H1 (cell line): ENCODE results near the gene NXPH4. TPM values are rescaled to one million over a fixed set of nuclear protein-coding genes. Genes with fewer than 3 reads are reported as not detected.

Source experiments
- CTCF ChIA-PET: fragments of 300-600 bp; sonication (Branson Sonifier 250); formaldehyde crosslinking; loops from one replicate; lab custom pipeline; 2021; ENCODE audit not compliant: partially characterized antibody; lab: Charles Lee
- POLR2A ChIA-PET: fragments of 300-600 bp; sonication (Branson Sonifier 250); formaldehyde crosslinking; loops from one replicate; lab custom pipeline; 2021; ENCODE audit warnings: inconsistent platforms; ENCODE audit not compliant: partially characterized antibody; lab: Charles Lee
- DNase-seq, 2 experiments: peaks; one replicate each; pipeline versions ENCODE4 v3.0.0 to v3.0.0-alpha.2; 2010 to 2022; ENCODE audit warnings: low spot score in 2 of 2, low read depth in 1 of 2, mixed read lengths in 1 of 2
- FAIRE-seq: peaks from 2 replicates; lab custom pipeline; 2011; peaks lifted over from hg19 to GRCh38; lab: Jason Lieb, UNC
- H2AFZ ChIP-seq: 2 replicates; pipeline ENCODE4 v1.8.1; 2012; ENCODE audit warnings: low read length, inconsistent platforms
- H2AK5ac ChIP-seq: 2 replicates; pipeline ENCODE4 v1.6.1; 2013; ENCODE audit warnings: low read depth, low read length
- H2BK120ac ChIP-seq: replicated peaks from 2 replicates; pipeline ENCODE3; 2013; ENCODE audit warnings: low read depth, low read length, inconsistent platforms
- H2BK12ac ChIP-seq: 2 replicates; pipeline ENCODE4 v1.6.1; 2013; ENCODE audit warnings: low read depth, low read length
- H2BK15ac ChIP-seq: 2 replicates; pipeline ENCODE4 v1.6.1; 2013; ENCODE audit warnings: low read length
- H2BK20ac ChIP-seq: 2 replicates; pipeline ENCODE4 v1.6.1; 2013; ENCODE audit warnings: low read length
- H2BK5ac ChIP-seq: 2 replicates; pipeline ENCODE4 v1.6.1; 2013; ENCODE audit warnings: low read depth, low read length
- H3K14ac ChIP-seq: 2 replicates; pipeline ENCODE4 v1.6.1; 2013; ENCODE audit warnings: inconsistent platforms; ENCODE audit not compliant: insufficient read length
- H3K18ac ChIP-seq: 2 replicates; pipeline ENCODE4 v1.6.1; 2013; ENCODE audit warnings: low read length; ENCODE audit errors: extremely low read depth
- H3K23ac ChIP-seq: 2 replicates; pipeline ENCODE4 v1.6.1; 2013; ENCODE audit warnings: inconsistent platforms; ENCODE audit not compliant: insufficient read length
- H3K23me2 ChIP-seq: 2 replicates; pipeline ENCODE4 v1.6.1; 2013; ENCODE audit warnings: low read depth, low read length
- H3K27ac ChIP-seq: 2 replicates; pipeline ENCODE4 v1.6.1; 2011; ENCODE audit warnings: low read depth, low read length, inconsistent platforms
- H3K27me3 ChIP-seq, 4 experiments: replicated peaks in 1 of 4; 1 replicate in 1 of 4; 2 replicates in 3 of 4; pipeline versions ENCODE4 v1.6.1 to v1.8.1; 2011 to 2013; ENCODE audit warnings: low read length in 3 of 4, mild to moderate bottlenecking in 3 of 4, inconsistent platforms in 2 of 4, mixed read lengths in 2 of 4, moderate library complexity in 1 of 4; ENCODE audit not compliant: control insufficient read depth in 3 of 4, insufficient read depth in 3 of 4; ENCODE audit errors: extremely low read depth in 1 of 4
- H3K36me3 ChIP-seq, 4 experiments: 2 replicates each; pipeline versions ENCODE4 v1.6.1 to v1.8.1; 2011 to 2013; ENCODE audit warnings: mild to moderate bottlenecking in 4 of 4, low read length in 3 of 4, moderate library complexity in 2 of 4, control low read depth in 1 of 4, inconsistent platforms in 1 of 4; ENCODE audit not compliant: insufficient read depth in 4 of 4, control insufficient read depth in 2 of 4
- H3K4ac ChIP-seq: replicated peaks from 2 replicates; pipeline ENCODE3; 2013; ENCODE audit warnings: low read length, low read depth, mixed read lengths, inconsistent platforms; ENCODE audit not compliant: insufficient read length
- H3K4me1 ChIP-seq, 4 experiments: replicated peaks in 1 of 4; 1 replicate in 1 of 4; 2 replicates in 3 of 4; pipeline versions ENCODE4 v1.6.1 to v1.8.1; 2011 to 2013; ENCODE audit warnings: low read length in 3 of 4, inconsistent platforms in 2 of 4, mixed read lengths in 1 of 4; ENCODE audit not compliant: insufficient read depth in 4 of 4, control insufficient read depth in 3 of 4
- H3K4me2 ChIP-seq, 2 experiments: 2 replicates each; pipeline versions ENCODE4 v1.6.1 to v1.8.1; 2011 to 2013; ENCODE audit warnings: low read depth in 2 of 2, low read length in 2 of 2, control low read depth in 1 of 2, inconsistent platforms in 1 of 2, mild to moderate bottlenecking in 1 of 2; ENCODE audit not compliant: insufficient read depth in 1 of 2
- H3K4me3 ChIP-seq, 4 experiments: fragments of 200-600, 300-600 bp in 1 of 4; sonication (generic), shearing (Covaris generic), sonication (Bioruptor Twin) in 1 of 4; 2 replicates each; pipeline versions ENCODE4 v1.5.1 to v1.8.1; 2011 to 2016; ENCODE audit warnings: low read length in 4 of 4, low read depth in 3 of 4, control low read depth in 2 of 4, inconsistent platforms in 2 of 4, mild to moderate bottlenecking in 2 of 4, mixed read lengths in 1 of 4, moderate library complexity in 1 of 4; ENCODE audit not compliant: insufficient read depth in 2 of 4; ENCODE audit errors: extremely low read depth in 1 of 4
- H3K56ac ChIP-seq: replicated peaks from 2 replicates; pipeline ENCODE3; 2013; ENCODE audit warnings: low read depth, mild to moderate bottlenecking, mixed read lengths, low read length, inconsistent platforms; ENCODE audit not compliant: insufficient read length
- H3K79me1 ChIP-seq: 2 replicates; pipeline ENCODE4 v1.6.1; 2013; ENCODE audit warnings: low read depth, low read length, control low read depth
- H3K79me2 ChIP-seq, 2 experiments: 2 replicates each; pipeline versions ENCODE4 v1.6.1 to v1.8.1; 2012 to 2013; ENCODE audit warnings: low read length in 2 of 2, mild to moderate bottlenecking in 2 of 2, inconsistent platforms in 1 of 2; ENCODE audit not compliant: insufficient read depth in 2 of 2, control insufficient read depth in 1 of 2
- H3K9ac ChIP-seq, 4 experiments: replicated peaks in 1 of 4; 1 replicate in 1 of 4; 2 replicates in 3 of 4; pipeline versions ENCODE4 v1.6.1 to v1.8.1; 2011 to 2013; ENCODE audit warnings: low read depth in 3 of 4, low read length in 3 of 4, control low read depth in 2 of 4, mild to moderate bottlenecking in 2 of 4, moderate library complexity in 2 of 4, inconsistent platforms in 1 of 4; ENCODE audit errors: extremely low read depth in 1 of 4
- H3K9me3 ChIP-seq, 2 experiments: 2 replicates each; pipeline versions ENCODE4 v1.6.1 to v1.8.1; 2012 to 2013; ENCODE audit warnings: mild to moderate bottlenecking in 2 of 2, moderate library complexity in 2 of 2, control low read depth in 1 of 2, inconsistent platforms in 1 of 2, low read depth in 1 of 2, low read length in 1 of 2, mixed read lengths in 1 of 2; ENCODE audit not compliant: insufficient read depth in 2 of 2
- H4K20me1 ChIP-seq, 2 experiments: replicated peaks in 1 of 2; 2 replicates each; pipeline versions ENCODE3 to v1.8.1; 2011 to 2013; ENCODE audit warnings: inconsistent platforms in 2 of 2, low read length in 2 of 2, mild to moderate bottlenecking in 1 of 2; ENCODE audit not compliant: insufficient read depth in 2 of 2, control insufficient read depth in 1 of 2
- H4K5ac ChIP-seq: 2 replicates; pipeline ENCODE4 v1.6.1; 2013; ENCODE audit warnings: low read length, low read depth, mixed read lengths, inconsistent platforms; ENCODE audit not compliant: insufficient read length
- H4K8ac ChIP-seq: 2 replicates; pipeline ENCODE4 v1.8.0; 2013; ENCODE audit warnings: mild to moderate bottlenecking, moderate library complexity, low read length, inconsistent platforms; ENCODE audit not compliant: insufficient read depth; ENCODE audit errors: extremely low read depth
- H4K91ac ChIP-seq: replicated peaks from 2 replicates; pipeline ENCODE3; 2013; ENCODE audit warnings: low read length, mixed read lengths, inconsistent platforms; ENCODE audit not compliant: insufficient read length
- EZH2 ChIP-seq: fragments of 200-600 bp; sonication (generic); IDR thresholded peaks from 2 replicates; pipeline ENCODE4 v1.7.1; 2012; ENCODE audit warnings: low read depth, mild to moderate bottlenecking, moderate library complexity, low read length, inconsistent platforms; ENCODE audit not compliant: severe bottlenecking
- WGBS, 2 experiments: shearing (Covaris generic) in 1 of 2; methylation state at CpG; one replicate each; pipeline versions ENCODE4 v1.1.6 to v1.1.7; 2013 to 2015; ENCODE audit warnings: low lambda C conversion rate in 2 of 2, mixed read lengths in 2 of 2, inconsistent platforms in 1 of 2, low coverage in 1 of 2, missing lambda C conversion rate in 1 of 2; ENCODE audit not compliant: insufficient replicate concordance in 2 of 2, insufficient coverage in 1 of 2, insufficient read length in 1 of 2; ENCODE audit errors: extremely low coverage in 1 of 2, missing lambda C conversion rate in 1 of 2; 5-methylcytosine and 5-hydroxymethylcytosine counted together
- polyA plus RNA-seq, 7 experiments: library from polyadenylated mRNA; depleted of rRNA in 3 of 7; stranded (reverse) in 5 of 7; unstranded in 2 of 7; fragments of >200 nt in 5 of 7; fragments of 200-250 nt in 2 of 7; gene quantifications; 1 replicate in 5 of 7; 2 replicates in 1 of 7; 4 replicates in 1 of 7; pipeline versions ENCODE4 v1.2.1 to v1.2.3, GENCODE V29; 2011 to 2013; ENCODE audit warnings: missing spikeins in 2 of 7, mixed read lengths in 2 of 7
- total RNA-seq: library from RNA; stranded (reverse); fragmentation: NEBNext Ultra II Directional; extraction: Animal tissue kit (Norgen Biotek cat#: 25700); gene quantifications from 2 replicates; pipeline ENCODE4 v1.2.1, GENCODE V29; 2021

NXPH4 gene
- total and polyA plus RNA-seq, 2 of the 8 experiments (the other 6 are each of a cell fraction or from before 2014, with no cell fraction given) = 0.92 to 1.7 TPM

DNA sequence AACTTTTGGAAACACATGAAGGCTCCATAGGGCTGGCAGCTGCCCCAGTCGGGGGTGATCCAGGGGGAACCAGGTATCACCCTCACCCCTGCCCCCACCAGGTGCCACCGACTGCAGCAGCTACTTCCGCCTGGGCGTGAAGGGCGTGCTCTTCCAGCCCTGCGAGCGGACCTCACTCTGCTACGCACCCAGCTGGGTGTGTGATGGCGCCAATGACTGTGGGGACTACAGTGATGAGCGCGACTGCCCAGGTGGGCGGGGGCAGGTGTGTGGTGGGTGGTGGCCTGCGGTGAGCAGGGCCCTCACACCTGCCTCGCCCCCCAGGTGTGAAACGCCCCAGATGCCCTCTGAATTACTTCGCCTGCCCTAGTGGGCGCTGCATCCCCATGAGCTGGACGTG lies 22.3 kb upstream of the NXPH4 start:
- no peak overlapping the region for H3K56ac ChIP-seq
- no peak overlapping the region for H4K5ac ChIP-seq
- H3K9me3 ChIP-seq = no peaks in the 10 kb centered on the region
- no peak overlapping the region for H2BK20ac ChIP-seq
- H3K27me3 ChIP-seq = no peaks in the 10 kb centered on the region
- H3K79me1 ChIP-seq = no peaks in the 10 kb centered on the region; the same call in 1 of the 2 replicates
- FAIRE-seq = no peak
- H3K36me3 ChIP-seq = peaks cover 72 to 97% (median 93%) of the 10 kb centered on the region in 4 experiments
- H3K4me3 ChIP-seq = no peak overlapping the region
- no peak overlapping the region for H3K27ac ChIP-seq
- no peak overlapping the region for H4K91ac ChIP-seq
- no peaks in the 10 kb centered on the region; a peak in 1 of 7 replicates for H3K4me1 ChIP-seq
- CTCF ChIA-PET = interaction anchor here (0.6 to 20.9 kb wide), 5 partner anchors 18 to 125 kb away, joined by 3 to 389 read pairs (median 3); no protein-coding TSS in a partner anchor
- no peaks in the 10 kb centered on the region for H3K79me2 ChIP-seq
- no peak for TF ChIP-seq EZH2
- TF ChIP-seq, all 59 proteins: peak for 0
- Histone ChIP-seq H3K4ac (no peak overlapping the region), H2BK120ac (no peak overlapping the region), H4K20me1 (peaks cover 6 to 29% of the 10 kb centered on the region in 2 experiments), H2AFZ (no peak overlapping the region), H3K4me2 (no peak overlapping the region), H3K9ac (no peak overlapping the region), H3K23me2 (peaks cover 7% of the 10 kb centered on the region; the same call in 1 of the 2 replicates), H2AK5ac (no peak overlapping the region), H3K18ac (no peak overlapping the region), H2BK12ac (no peak overlapping the region), H2BK5ac (peak overlapping the region; percentile 44; the same call in 1 of the 2 replicates), H3K23ac (no peak overlapping the region), H3K14ac (no peak overlapping the region), H4K8ac (no peak overlapping the region), H2BK15ac (no peak overlapping the region)
- POLR2A ChIA-PET = interaction anchor here (0.6 to 11.0 kb wide), 7 partner anchors 8 to 44 kb away, joined by 3 to 91 read pairs (median 6); no protein-coding TSS in a partner anchor
- DNase-seq = no peak
- WGBS, 2 experiments = 94% methylated on average over 15 of the region's 18 CpGs; no CpG with 5 or more reads in 1 of the 2 experiments
